ENCODE measurements around the gene TAF11L6. TPM values are rescaled to one million over a fixed set of nuclear protein-coding genes. Genes with fewer than 3 reads are reported as not detected.

TAF11L6 gene
- total RNA-seq, 2 experiments from 2014 or later: not detected

Other genes starting within 250 kb of the TAF11L6 start
- gene TAF11L2, start 30.4 kb upstream of the TAF11L6 start, total RNA-seq: not detected
- gene TAF11L3, start 10.3 kb upstream of the TAF11L6 start, total RNA-seq: not detected
- gene TAF11L4, start 6.9 kb upstream of the TAF11L6 start, total RNA-seq: not detected
- gene TAF11L5, start 3.4 kb upstream of the TAF11L6 start, total RNA-seq: not detected
- gene TAF11L7, start 57.1 kb downstream of the TAF11L6 start, total RNA-seq: not detected
- not detected for gene TAF11L8, start 62.3 kb downstream of the TAF11L6 start, total RNA-seq
- not detected for gene TAF11L9, start 65.7 kb downstream of the TAF11L6 start, total RNA-seq
- not detected for gene TAF11L10, start 69.2 kb downstream of the TAF11L6 start, total RNA-seq
- gene TAF11L11, start 75.5 kb downstream of the TAF11L6 start, total RNA-seq: not detected
- gene TAF11L12, start 81.7 kb downstream of the TAF11L6 start, total RNA-seq: not detected
- gene TAF11L13, start 103.4 kb downstream of the TAF11L6 start, total RNA-seq: not detected
- gene TAF11L14, start 105.8 kb downstream of the TAF11L6 start, total RNA-seq: not detected